ENCODE measurements around the gene MAP1B. TPM values are rescaled to one million over a fixed set of nuclear protein-coding genes. Genes with fewer than 3 reads are reported as not detected.

The MAP1B gene
- polyA plus RNA-seq, 1 donor (not counting 4 experiments of a cell fraction or from before 2014, with no cell fraction given) = 3.3 TPM

- H3K27me3 ChIP-seq (ENCODE audit: control insufficient read depth, extremely low read depth, insufficient read depth, low read length) = peaks cover 9% of the 10 kb centered on the region
- dilution Hi-C loops (cut with MboI; ENCODE audit: extremely low pct_ligation_motif_present, low sequenced_read_pairs) = no loop called here
- H3K36me3 ChIP-seq (ENCODE audit: control insufficient read depth in 2 of 2, extremely low read depth in 1 of 2, insufficient read depth in 2 of 2, low read length in 2 of 2) = peaks cover 0 to 4% of the 10 kb centered on the region in 2 experiments
- H3K4me2 ChIP-seq (ENCODE audit: control insufficient read depth, extremely low read depth, insufficient read depth, low read depth, low read length) = no peak overlapping the region
- H2AFZ ChIP-seq (ENCODE audit: control insufficient read depth, low read length) = no peak overlapping the region
- FAIRE-seq (no peak), DNase-seq (ENCODE audit: low read depth, low spot score) (no peak)
- no peak overlapping the region for H3K27ac ChIP-seq (ENCODE audit: control insufficient read depth, insufficient read depth, low read length)
- no peaks in the 10 kb centered on the region for H3K9me1 ChIP-seq (ENCODE audit: control insufficient read depth, extremely low read depth, insufficient read depth, low read length)
- no peak overlapping the region for H3K9ac ChIP-seq (ENCODE audit: control insufficient read depth, extremely low read depth, insufficient read depth, low read length)
- no peaks in the 10 kb centered on the region for H3K9me3 ChIP-seq (ENCODE audit: control insufficient read depth, low read depth, low read length)
- no peaks in the 10 kb centered on the region for H3K79me2 ChIP-seq (ENCODE audit: control insufficient read depth, insufficient read depth, low read length)
- H3K4me1 ChIP-seq (ENCODE audit: control insufficient read depth, extremely low read depth, insufficient read depth, low read length) = peaks cover under 1% of the 10 kb centered on the region
- no peaks in the 10 kb centered on the region for H4K20me1 ChIP-seq (ENCODE audit: control insufficient read depth, extremely low read depth, insufficient read depth, low read length)
- H3K4me3 ChIP-seq (ENCODE audit: control insufficient read depth in 2 of 3, extremely low read depth in 1 of 3, insufficient read depth in 2 of 3, low read depth in 1 of 3, low read length in 3 of 3) = no peak overlapping the region
- TF ChIP-seq EZH2 (IDR thresholded peaks at IDR 0.05; ENCODE audit: low read length) (no peak), CTCF (optimal IDR thresholded peaks at IDR 0.05 in 1 of 3, IDR thresholded peaks at IDR 0.05 in 1 of 3, conservative IDR thresholded peaks at IDR 0.05 in 1 of 3; ENCODE audit: extremely low read depth in 1 of 3, insufficient read depth in 2 of 3, low read length in 3 of 3) (no peak)
These were observed 38.8 kb downstream of the MAP1B start for GRCh38 chr5:72146056-72146455.

GRCh38 chr5:72147569-72147968 lies 40.3 kb downstream of the MAP1B start:
- Histone ChIP-seq H3K4me3 (ENCODE audit: control insufficient read depth in 2 of 3, extremely low read depth in 1 of 3, insufficient read depth in 2 of 3, low read depth in 1 of 3, low read length in 3 of 3) (no peak overlapping the region), H3K79me2 (ENCODE audit: control insufficient read depth, insufficient read depth, low read length) (no peaks in the 10 kb centered on the region), H3K9ac (ENCODE audit: control insufficient read depth, extremely low read depth, insufficient read depth, low read length) (no peak overlapping the region), H3K9me1 (ENCODE audit: control insufficient read depth, extremely low read depth, insufficient read depth, low read length) (no peaks in the 10 kb centered on the region), H3K4me2 (ENCODE audit: control insufficient read depth, extremely low read depth, insufficient read depth, low read depth, low read length) (no peak overlapping the region), H4K20me1 (ENCODE audit: control insufficient read depth, extremely low read depth, insufficient read depth, low read length) (no peaks in the 10 kb centered on the region), H3K4me1 (ENCODE audit: control insufficient read depth, extremely low read depth, insufficient read depth, low read length) (peaks cover 5% of the 10 kb centered on the region), H2AFZ (ENCODE audit: control insufficient read depth, low read length) (no peak overlapping the region), H3K9me3 (ENCODE audit: control insufficient read depth, low read depth, low read length) (no peaks in the 10 kb centered on the region), H3K27ac (ENCODE audit: control insufficient read depth, insufficient read depth, low read length) (no peak overlapping the region), H3K36me3 (ENCODE audit: control insufficient read depth in 2 of 2, extremely low read depth in 1 of 2, insufficient read depth in 2 of 2, low read length in 2 of 2) (peaks cover 0 to 4% of the 10 kb centered on the region in 2 experiments), H3K27me3 (ENCODE audit: control insufficient read depth, extremely low read depth, insufficient read depth, low read length) (peaks cover 3% of the 10 kb centered on the region)
- dilution Hi-C loops (cut with MboI; ENCODE audit: extremely low pct_ligation_motif_present, low sequenced_read_pairs) = no loop called here
- TF ChIP-seq CTCF (optimal IDR thresholded peaks at IDR 0.05 in 1 of 3, IDR thresholded peaks at IDR 0.05 in 1 of 3, conservative IDR thresholded peaks at IDR 0.05 in 1 of 3; ENCODE audit: extremely low read depth in 1 of 3, insufficient read depth in 2 of 3, low read length in 3 of 3) = no peak
- TF ChIP-seq EZH2 (IDR thresholded peaks at IDR 0.05; ENCODE audit: low read length) = no peak
- no peak for FAIRE-seq
- DNase-seq (ENCODE audit: low read depth, low spot score) = no peak
